Measurements from ENCODE around the gene CCNY.

The CCNY gene

DNA sequence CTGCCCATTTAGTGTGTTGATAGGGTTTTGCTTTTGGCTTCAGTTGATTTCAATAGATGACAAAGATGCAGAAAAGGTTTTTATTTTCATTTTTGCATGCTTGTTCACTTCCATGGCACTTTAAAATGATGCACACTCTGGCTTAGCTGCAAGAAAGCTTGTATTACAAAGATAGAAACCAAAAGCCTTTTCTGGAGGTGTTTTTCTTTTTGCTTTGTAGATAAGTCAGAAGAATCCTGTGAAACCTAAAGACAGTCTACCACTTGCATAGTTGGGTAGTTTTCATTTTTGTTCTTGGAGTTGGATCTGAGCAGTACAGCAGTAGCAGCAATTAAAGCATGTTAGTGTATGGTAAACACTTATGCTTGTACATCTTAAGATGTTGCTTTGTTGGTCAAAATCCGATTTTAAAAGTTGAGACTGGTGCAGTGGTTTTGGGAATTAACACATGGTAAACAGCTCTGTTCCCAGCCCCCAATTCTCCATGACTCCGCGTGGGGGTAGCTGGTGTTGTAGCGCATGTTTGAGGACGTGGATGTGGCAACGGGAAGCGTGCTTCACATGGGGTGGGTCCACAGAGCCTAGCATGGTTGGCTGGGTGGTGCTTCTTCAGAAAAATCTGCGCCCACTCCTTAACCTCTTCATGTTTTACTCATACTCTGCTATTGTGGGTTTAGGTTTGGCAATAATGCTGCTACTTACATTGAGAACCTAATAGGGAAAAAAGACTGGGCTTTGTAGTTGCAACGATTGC, 19.8 kb downstream of the CCNY start:
- no peak overlapping the region for H3K4me3 ChIP-seq
- no peaks in the 10 kb centered on the region for H3K27me3 ChIP-seq
- H3K4me2 ChIP-seq = peak overlapping the region; percentile 5 to 54 (median 30); a peak in 17 of 22 replicates
- H3K9me3 ChIP-seq (replicated peaks in 1 of 11) = no peaks in the 10 kb centered on the region
- no peak for TF ChIP-seq Cebpa-rat (IDR thresholded peaks at IDR 0.05)
- H3K4me1 ChIP-seq = peaks cover 43 to 68% (median 56%) of the 10 kb centered on the region in 10 experiments
- no peak overlapping the region for H3K27ac ChIP-seq
- H4K20me1 ChIP-seq = peaks cover 93 to 100% (median 98%) of the 10 kb centered on the region in 11 experiments
- H3K9ac ChIP-seq = no peak overlapping the region
- H3K36me3 ChIP-seq = peaks cover 0 to 18% (median 5%) of the 10 kb centered on the region in 11 experiments; a peak in 8 of 22 replicates

DNA sequence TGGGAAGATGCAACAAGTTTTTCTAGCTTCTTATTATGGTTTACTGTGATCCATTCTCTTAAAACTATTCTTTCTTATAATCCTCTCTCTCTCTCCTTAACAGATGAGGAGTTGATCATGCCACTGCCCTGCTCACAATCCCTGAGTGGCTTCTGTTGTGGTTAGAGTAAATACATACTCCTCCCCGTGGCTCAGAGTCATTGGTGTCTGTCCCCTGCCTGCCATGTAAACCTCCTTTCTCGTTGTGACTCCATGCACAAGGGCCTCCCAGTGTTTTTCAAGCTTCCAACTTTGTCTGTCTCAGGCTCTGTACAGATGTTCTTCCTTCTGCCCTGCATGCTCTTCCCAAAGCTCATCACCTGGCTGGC, 20.4 kb downstream of the CCNY start:
- TF ChIP-seq Cebpa-rat (IDR thresholded peaks at IDR 0.05) = no peak
- no peak overlapping the region for H3K4me3 ChIP-seq
- peaks cover 37 to 62% (median 53%) of the 10 kb centered on the region in 10 experiments for H3K4me1 ChIP-seq
- H4K20me1 ChIP-seq = peaks cover 90 to 100% (median 98%) of the 10 kb centered on the region in 11 experiments
- no peak overlapping the region for H3K9ac ChIP-seq
- H3K4me2 ChIP-seq = peak overlapping the region in 10 of 11 experiments; percentile 17 to 54 (median 30); a peak in 13 of 22 replicates
- no peak overlapping the region for H3K27ac ChIP-seq
- peaks cover 0 to 18% (median 5%) of the 10 kb centered on the region in 11 experiments; a peak in 8 of 22 replicates for H3K36me3 ChIP-seq
- H3K9me3 ChIP-seq (replicated peaks in 1 of 11) = no peaks in the 10 kb centered on the region
- H3K27me3 ChIP-seq = no peaks in the 10 kb centered on the region

DNA sequence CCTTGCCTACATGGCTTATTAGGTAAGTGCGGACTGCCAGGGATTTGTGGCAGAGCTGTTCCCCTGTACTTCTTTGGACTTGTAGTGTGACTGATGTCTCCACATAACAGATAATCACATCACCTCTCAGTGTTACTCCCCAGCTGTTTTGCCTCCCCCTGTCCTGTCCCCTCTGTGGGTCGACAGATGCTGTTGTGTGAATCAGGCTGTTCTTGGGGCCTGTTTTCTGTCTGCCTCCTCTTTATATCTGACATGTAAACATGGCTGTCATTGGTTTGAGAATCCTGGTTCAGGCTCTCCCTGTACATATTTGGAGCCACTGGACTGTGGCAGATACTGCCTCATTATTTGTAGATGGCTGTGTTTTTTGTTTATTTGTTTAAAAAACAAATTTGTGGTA, 22.7 kb downstream of the CCNY start:
- peaks cover 0 to 10% (median 0%) of the 10 kb centered on the region in 11 experiments; a peak in 4 of 22 replicates for H3K9me3 ChIP-seq (replicated peaks in 1 of 11)
- no peak overlapping the region for H3K9ac ChIP-seq
- peak overlapping the region in 1 of 11 experiments; percentile 26; a peak in 1 of 22 replicates for H3K4me2 ChIP-seq
- peaks cover 87 to 100% (median 98%) of the 10 kb centered on the region in 11 experiments for H4K20me1 ChIP-seq
- peaks cover 14 to 44% (median 30%) of the 10 kb centered on the region in 10 experiments for H3K4me1 ChIP-seq
- H3K27me3 ChIP-seq = no peaks in the 10 kb centered on the region
- H3K4me3 ChIP-seq = no peak overlapping the region
- TF ChIP-seq Cebpa-rat (IDR thresholded peaks at IDR 0.05) = no peak
- no peak overlapping the region for H3K27ac ChIP-seq
- H3K36me3 ChIP-seq = peaks cover 0 to 31% (median 11%) of the 10 kb centered on the region in 11 experiments; a peak in 13 of 22 replicates

DNA sequence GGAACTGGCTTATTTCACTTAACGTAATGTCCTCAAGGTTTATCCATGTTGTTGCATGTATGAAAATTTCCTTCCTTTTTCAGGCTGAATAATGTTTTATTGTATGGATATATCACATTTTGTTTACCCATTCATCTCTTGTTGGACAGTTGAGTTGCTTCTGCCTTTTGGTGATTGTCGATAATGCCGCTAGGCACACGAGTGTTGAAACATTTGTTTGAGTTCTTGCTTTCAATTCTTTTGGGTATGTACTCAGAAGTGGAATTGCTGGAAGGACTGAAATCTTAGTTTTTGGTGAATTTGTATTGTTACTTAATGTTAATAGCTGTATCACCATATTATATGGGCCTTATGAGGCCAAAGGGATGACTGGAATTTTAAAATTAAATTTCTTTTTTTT, 23.6 kb downstream of the CCNY start:
- H4K20me1 ChIP-seq = peaks cover 80 to 100% (median 98%) of the 10 kb centered on the region in 11 experiments

DNA sequence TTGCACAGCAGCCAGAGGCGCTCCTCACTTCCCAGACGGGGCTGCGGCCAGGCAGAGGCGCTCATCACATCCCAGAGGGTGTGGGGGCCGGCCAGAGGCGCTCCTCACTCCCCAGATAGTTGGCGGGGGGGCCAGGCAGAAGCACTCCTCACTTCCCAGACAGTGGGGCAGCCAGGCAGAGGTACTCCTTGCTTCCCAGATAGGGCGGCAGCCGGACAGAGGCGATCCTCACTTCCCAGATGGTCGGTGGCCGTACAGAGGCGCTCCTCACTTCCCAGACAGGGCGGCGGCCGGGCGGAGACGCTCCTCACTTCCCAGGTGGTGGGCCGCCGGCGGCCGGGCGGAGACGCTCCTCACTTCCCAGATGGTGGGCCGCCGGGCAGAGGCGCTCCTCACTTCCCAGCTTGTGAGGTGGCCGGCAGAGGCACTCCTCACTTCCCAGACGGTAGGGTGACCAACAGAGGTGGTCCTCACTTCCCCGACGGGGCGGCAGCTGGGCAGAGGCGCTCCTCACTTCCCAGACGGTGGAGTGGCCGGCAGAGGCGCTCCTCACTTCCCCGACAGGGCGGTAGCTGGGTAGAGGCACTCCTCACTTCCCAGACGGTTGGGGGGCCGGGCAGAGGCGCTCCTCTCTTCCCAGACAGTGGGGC, 26.5 kb downstream of the CCNY start:
- peaks cover 69 to 100% (median 98%) of the 10 kb centered on the region in 11 experiments for H4K20me1 ChIP-seq
- H3K4me2 ChIP-seq = peak overlapping the region in 1 of 11 experiments; percentile 5; a peak in 1 of 22 replicates
- H3K4me1 ChIP-seq = peaks cover 13 to 36% (median 17%) of the 10 kb centered on the region in 10 experiments

More for the DNA sequence above, 23.6 kb downstream of the CCNY start:
- H3K4me2 ChIP-seq = no peak overlapping the region
- H3K9ac ChIP-seq = no peak overlapping the region
- H3K9me3 ChIP-seq (replicated peaks in 1 of 11) = peaks cover 0 to 10% (median 0%) of the 10 kb centered on the region in 11 experiments; a peak in 4 of 22 replicates
- peaks cover 0 to 31% (median 11%) of the 10 kb centered on the region in 11 experiments; a peak in 13 of 22 replicates for H3K36me3 ChIP-seq
- no peak for TF ChIP-seq Cebpa-rat (IDR thresholded peaks at IDR 0.05)
- no peak overlapping the region for H3K27ac ChIP-seq
- no peaks in the 10 kb centered on the region for H3K27me3 ChIP-seq
- peaks cover 12 to 43% (median 26%) of the 10 kb centered on the region in 10 experiments for H3K4me1 ChIP-seq
- no peak overlapping the region for H3K4me3 ChIP-seq

DNA sequence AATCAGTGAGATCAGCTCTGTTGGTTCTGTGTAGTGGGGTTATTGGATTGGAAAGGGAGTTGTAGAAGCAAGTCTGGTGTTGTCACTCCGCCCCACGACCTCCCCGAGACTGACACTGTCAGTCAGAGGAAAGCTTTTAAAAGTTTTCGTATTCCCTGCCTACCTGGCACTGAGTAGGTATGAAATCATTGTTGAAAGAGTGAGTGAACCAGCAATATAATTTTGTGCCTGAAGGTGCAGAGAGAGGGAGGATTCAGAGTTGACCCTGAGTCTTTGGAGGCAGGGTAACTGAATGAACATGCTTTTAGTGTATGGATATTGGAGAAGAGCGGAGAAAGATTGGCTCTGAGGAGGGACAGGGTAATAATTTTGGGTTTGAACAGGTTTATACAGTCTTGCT, 27.3 kb downstream of the CCNY start:
- Histone ChIP-seq H3K36me3 (peaks cover 0 to 31% (median 11%) of the 10 kb centered on the region in 11 experiments; a peak in 13 of 22 replicates), H3K27me3 (no peaks in the 10 kb centered on the region), H3K4me1 (peaks cover 16 to 36% (median 22%) of the 10 kb centered on the region in 10 experiments), H3K27ac (no peak overlapping the region), H3K9ac (no peak overlapping the region), H4K20me1 (peaks cover 69 to 100% (median 98%) of the 10 kb centered on the region in 11 experiments), H3K4me2 (no peak overlapping the region), H3K4me3 (no peak overlapping the region), H3K9me3 (replicated peaks in 1 of 11) (peaks cover 0 to 10% (median 0%) of the 10 kb centered on the region in 11 experiments; a peak in 4 of 22 replicates)
- no peak for TF ChIP-seq Cebpa-rat (IDR thresholded peaks at IDR 0.05)

More for the DNA sequence above, 26.5 kb downstream of the CCNY start:
- Histone ChIP-seq H3K9me3 (replicated peaks in 1 of 11) (peaks cover 0 to 10% (median 0%) of the 10 kb centered on the region in 11 experiments; a peak in 4 of 22 replicates), H3K36me3 (peaks cover 0 to 31% (median 11%) of the 10 kb centered on the region in 11 experiments; a peak in 13 of 22 replicates), H3K9ac (no peak overlapping the region), H3K4me3 (no peak overlapping the region), H3K27ac (no peak overlapping the region), H3K27me3 (no peaks in the 10 kb centered on the region)
- TF ChIP-seq Cebpa-rat (IDR thresholded peaks at IDR 0.05) = no peak

DNA sequence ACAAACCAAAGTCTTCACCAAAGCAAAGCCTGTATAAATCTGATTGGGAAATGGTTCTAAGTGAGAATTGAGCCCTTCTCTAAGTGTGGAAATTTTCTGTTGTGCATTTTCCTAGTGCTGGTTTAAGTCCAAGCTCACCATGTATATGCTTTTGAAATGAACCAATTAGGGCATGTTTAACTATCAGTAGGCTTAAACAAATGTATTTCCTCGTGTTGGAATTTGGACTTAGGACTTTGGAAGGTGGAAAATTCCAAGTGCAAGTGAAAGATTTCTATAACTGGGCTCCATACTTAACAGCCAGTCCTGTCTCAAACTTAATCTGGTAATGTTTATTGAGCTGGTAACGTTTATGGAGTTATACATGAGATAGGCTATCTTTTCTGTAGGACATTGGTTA, 28.5 kb downstream of the CCNY start:
- Histone ChIP-seq H3K4me3 (no peak overlapping the region), H4K20me1 (peaks cover 64 to 100% (median 98%) of the 10 kb centered on the region in 11 experiments), H3K27ac (no peak overlapping the region), H3K9ac (no peak overlapping the region), H3K9me3 (replicated peaks in 1 of 11) (peaks cover 0 to 10% (median 0%) of the 10 kb centered on the region in 11 experiments; a peak in 4 of 22 replicates), H3K36me3 (peaks cover 0 to 23% (median 8%) of the 10 kb centered on the region in 11 experiments; a peak in 8 of 22 replicates), H3K4me2 (no peak overlapping the region), H3K4me1 (peaks cover 26 to 42% (median 31%) of the 10 kb centered on the region in 10 experiments), H3K27me3 (no peaks in the 10 kb centered on the region)
- TF ChIP-seq Cebpa-rat (IDR thresholded peaks at IDR 0.05) = no peak

DNA sequence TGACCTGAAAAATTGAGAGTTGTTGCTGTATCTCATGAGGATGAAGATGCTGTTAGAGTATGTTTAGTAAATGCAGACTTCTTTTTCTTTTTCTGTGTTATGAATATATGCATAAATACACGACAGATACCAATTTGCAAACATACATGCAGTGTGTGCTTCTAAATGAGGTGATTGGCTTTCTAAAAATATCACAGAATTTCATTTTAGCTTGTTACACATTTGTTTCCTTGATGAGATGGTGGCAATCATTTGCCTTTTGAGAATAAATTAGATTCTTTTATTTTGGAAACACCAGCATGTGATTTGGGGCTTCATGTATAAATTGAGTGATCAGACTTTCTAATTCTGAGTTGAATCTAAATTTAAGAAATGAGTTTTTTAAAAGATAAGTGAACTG, 29.7 kb downstream of the CCNY start:
- peaks cover 0 to 10% (median 0%) of the 10 kb centered on the region in 11 experiments; a peak in 4 of 22 replicates for H3K9me3 ChIP-seq (replicated peaks in 1 of 11)
- peaks cover 38 to 54% (median 43%) of the 10 kb centered on the region in 10 experiments for H3K4me1 ChIP-seq
- H3K27ac ChIP-seq = no peak overlapping the region
- no peak for TF ChIP-seq Cebpa-rat (IDR thresholded peaks at IDR 0.05)
- no peak overlapping the region for H3K9ac ChIP-seq
- peaks cover 54 to 99% (median 95%) of the 10 kb centered on the region in 11 experiments for H4K20me1 ChIP-seq
- H3K36me3 ChIP-seq = peaks cover 0 to 18% (median 8%) of the 10 kb centered on the region in 11 experiments; a peak in 8 of 22 replicates
- no peak overlapping the region for H3K4me2 ChIP-seq
- H3K27me3 ChIP-seq = no peaks in the 10 kb centered on the region
- no peak overlapping the region for H3K4me3 ChIP-seq

Measured in BLaER1 treated with 17β-estradiol and CSF1 and Interleukin-3, amounts not matched to agents 10 nM and 100 nM (cell line).